SK-N-SH treated with all-trans-retinoic acid at 6 μM for 48 hours (cell line): ENCODE measurements around the gene PCDH8.

ENCODE experiments used
- ATAC-seq: fragments of 200-7000 bp; cut with Tn5 transposase; 3 replicates; pipeline ENCODE4 v1.9.1; 2020; ENCODE audit warnings: mild to moderate bottlenecking, moderate library complexity
- ARNTL ChIP-seq: fragments of 450-650 bp; formaldehyde crosslinking; IDR thresholded peaks from 2 replicates; pipeline ENCODE4 v1.5.0; 2020; ENCODE audit warnings: low read depth, mild to moderate bottlenecking, moderate library complexity, borderline replicate concordance
- CREB5 ChIP-seq: fragments of 250-450 bp; sonication (Bioruptor Pico); IDR thresholded peaks from 2 replicates; pipeline ENCODE4 v1.5.1; 2020; ENCODE audit warnings: low read depth, mild to moderate bottlenecking, moderate library complexity
- CSDC2 ChIP-seq: fragments of 250-450 bp; sonication (Bioruptor Pico); IDR thresholded peaks from 2 replicates; pipeline ENCODE4 v1.5.0; 2020; ENCODE audit warnings: mild to moderate bottlenecking, moderate library complexity
- CSRNP3 ChIP-seq: fragments of 250-450 bp; sonication (Bioruptor Pico); IDR thresholded peaks from 2 replicates; pipeline ENCODE4 v1.5.1; 2021; ENCODE audit warnings: mild to moderate bottlenecking, moderate library complexity
- ESRRG ChIP-seq: fragments of 250-450 bp; sonication (Bioruptor Pico); IDR thresholded peaks from 2 replicates; pipeline ENCODE4 v1.6.1; 2021; ENCODE audit warnings: mild to moderate bottlenecking
- GLIS3 ChIP-seq: fragments of 250-450 bp; sonication (Bioruptor Pico); IDR thresholded peaks from 2 replicates; pipeline ENCODE4 v1.5.0; 2020; ENCODE audit warnings: mild to moderate bottlenecking, moderate library complexity
- ISL1 ChIP-seq: fragments of 250-450 bp; sonication (Bioruptor Pico); IDR thresholded peaks from 2 replicates; pipeline ENCODE4 v2.1.2; 2022; ENCODE audit warnings: mild to moderate bottlenecking, moderate library complexity
- OSR1 ChIP-seq: fragments of 250-450 bp; sonication (Bioruptor Pico); IDR thresholded peaks from 2 replicates; pipeline ENCODE4 v1.8.0; 2022; ENCODE audit warnings: moderate library complexity, mild to moderate bottlenecking, inconsistent platforms
- PATZ1 ChIP-seq: fragments of 250-450 bp; sonication (Bioruptor Pico); IDR thresholded peaks from 2 replicates; pipeline ENCODE4 v1.8.0; 2020; ENCODE audit warnings: mild to moderate bottlenecking, moderate library complexity, borderline replicate concordance
- POU6F1 ChIP-seq: fragments of 250-450 bp; sonication (Bioruptor Pico); IDR thresholded peaks from 2 replicates; pipeline ENCODE4 v1.8.0; 2021; ENCODE audit warnings: low read depth, mild to moderate bottlenecking, moderate library complexity, borderline replicate concordance
- PPARA ChIP-seq: fragments of 250-450 bp; sonication (Bioruptor Pico); IDR thresholded peaks from 2 replicates; pipeline ENCODE4 v1.5.0; 2020; ENCODE audit warnings: mild to moderate bottlenecking, borderline replicate concordance
- RARB ChIP-seq: fragments of 250-450 bp; sonication (Bioruptor Pico); IDR thresholded peaks from 2 replicates; pipeline ENCODE4 v1.8.0; 2021; ENCODE audit warnings: mild to moderate bottlenecking, moderate library complexity
- SNAI2 ChIP-seq: fragments of 250-450 bp; sonication (Bioruptor Pico); IDR thresholded peaks from 2 replicates; pipeline ENCODE4 v1.5.0; 2020; ENCODE audit warnings: mild to moderate bottlenecking, moderate library complexity
- TCF4 ChIP-seq: fragments of 250-450 bp; sonication (Bioruptor Pico); IDR thresholded peaks from 2 replicates; pipeline ENCODE4 v1.8.0; 2021; ENCODE audit warnings: mild to moderate bottlenecking, moderate library complexity, borderline replicate concordance
- TOX ChIP-seq: fragments of 250-450 bp; sonication (Bioruptor Pico); IDR thresholded peaks from 2 replicates; pipeline ENCODE4 v1.8.0; 2021; ENCODE audit warnings: mild to moderate bottlenecking, moderate library complexity, borderline replicate concordance
- TSHZ2 ChIP-seq: fragments of 250-450 bp; sonication (Bioruptor Pico); IDR thresholded peaks from 2 replicates; pipeline ENCODE4 v1.5.0; 2020; ENCODE audit warnings: mild to moderate bottlenecking, moderate library complexity
- ZFP3 ChIP-seq: fragments of 250-450 bp; sonication (Bioruptor Pico); IDR thresholded peaks from 2 replicates; pipeline ENCODE4 v1.5.0; 2020; ENCODE audit warnings: mild to moderate bottlenecking, moderate library complexity
- ZFP30 ChIP-seq: fragments of 450-650 bp; formaldehyde crosslinking; IDR thresholded peaks from 2 replicates; pipeline ENCODE4 v1.5.0; 2022; ENCODE audit warnings: mild to moderate bottlenecking, moderate library complexity
- ZNF565 ChIP-seq: fragments of 450-650 bp; formaldehyde crosslinking; conservative IDR thresholded peaks from 2 replicates; pipeline ENCODE4 v1.5.0; 2020; ENCODE audit warnings: low read depth, mild to moderate bottlenecking, moderate library complexity
- ZNF70 ChIP-seq: fragments of 450-650 bp; formaldehyde crosslinking; IDR thresholded peaks from 2 replicates; pipeline ENCODE4 v1.5.0; 2020; ENCODE audit warnings: mild to moderate bottlenecking, moderate library complexity
- ZNF8 ChIP-seq: fragments of 450-650 bp; formaldehyde crosslinking; IDR thresholded peaks from 2 replicates; pipeline ENCODE4 v1.5.0; 2020; ENCODE audit warnings: mild to moderate bottlenecking, moderate library complexity

The PCDH8 gene

GRCh38 chr13:52850396-52851136 is 2.1 kb upstream of the PCDH8 start (continued):
- TF ChIP-seq SNAI2 = no peak

GRCh38 chr13:52850072-52850395 is 1.6 kb upstream of the PCDH8 start:
- ATAC-seq = no peak
- TF ChIP-seq TSHZ2 (CRISPR knock-in tag) (no peak), GLIS3 (CRISPR knock-in tag) (no peak), SNAI2 (no peak)

- ATAC-seq = no peak
- TF ChIP-seq ZFP3 (CRISPR knock-in tag) = no peak
Observed at GRCh38 chr13:52849291-52850071, 1.0 kb upstream of the PCDH8 start.

- ATAC-seq = no peak
- TF ChIP-seq ISL1 (CRISPR knock-in tag) (no peak), CREB5 (CRISPR knock-in tag) (no peak), SNAI2 (no peak), PPARA (CRISPR knock-in tag) (no peak), ZFP3 (CRISPR knock-in tag) (no peak), PATZ1 (CRISPR knock-in tag) (no peak), ZNF565 (CRISPR knock-in tag) (no peak), ZFP30 (CRISPR knock-in tag) (no peak), TOX (no peak), POU6F1 (no peak), ARNTL (CRISPR knock-in tag) (no peak), ESRRG (CRISPR knock-in tag) (no peak), GLIS3 (CRISPR knock-in tag) (no peak), RARB (CRISPR knock-in tag) (no peak), CSDC2 (CRISPR knock-in tag) (no peak), TCF4 (CRISPR knock-in tag) (no peak), OSR1 (no peak), CSRNP3 (CRISPR knock-in tag) (no peak), ZNF8 (CRISPR knock-in tag) (no peak), ZNF70 (no peak)
Observed at GRCh38 chr13:52847682-52848432, 583 bp downstream of the PCDH8 start.
